IMR-90 (cell line): ENCODE results near the gene USP9X.

Source experiments
- CTCF ChIP-seq: conservative IDR thresholded peaks from 2 replicates; pipeline ENCODE4 v1.5.1; 2012; ENCODE audit warnings: mild to moderate bottlenecking, low read depth, low read length, improper control_type of control experiment
- FOS ChIP-seq: fragments of 150-350 bp; IDR thresholded peaks from 2 replicates; pipeline ENCODE4 v1.6.1; 2016; ENCODE audit warnings: low read depth, low read length
- MAFK ChIP-seq: IDR thresholded peaks from 2 replicates; pipeline ENCODE4 v1.6.1; 2012; ENCODE audit warnings: low read depth, low read length, improper control_type of control experiment
- MAZ ChIP-seq: IDR thresholded peaks from 2 replicates; pipeline ENCODE4 v1.6.1; 2012; ENCODE audit warnings: low read depth, mild to moderate bottlenecking, low read length, improper control_type of control experiment, moderate library complexity, borderline replicate concordance
- MXI1 ChIP-seq: IDR thresholded peaks from 2 replicates; pipeline ENCODE4 v1.6.1; 2012; ENCODE audit warnings: low read depth, mild to moderate bottlenecking, low read length, moderate library complexity, borderline replicate concordance
- POLR2A ChIP-seq: IDR thresholded peaks from 2 replicates; pipeline ENCODE4 v1.6.1; 2012; ENCODE audit warnings: mild to moderate bottlenecking, low read depth, low read length
- RFX5 ChIP-seq: IDR thresholded peaks from 2 replicates; pipeline ENCODE4 v1.8.0; 2012; ENCODE audit warnings: low read depth, mild to moderate bottlenecking, low read length, moderate library complexity
- USF2 ChIP-seq: fragments of 150-350 bp; IDR thresholded peaks from 2 replicates; pipeline ENCODE4 v1.6.1; 2017; ENCODE audit warnings: mild to moderate bottlenecking, antibody characterized with exemption, low read length, low read depth
- TF ChIP-seq, protein P1 (sequence below): fragments of 150-350 bp; IDR thresholded peaks from 2 replicates; pipeline ENCODE4 v1.6.1; 2016; ENCODE audit warnings: low read depth, mild to moderate bottlenecking, low read length, moderate library complexity, borderline replicate concordance

- TF ChIP-seq CTCF (no peak), USF2 (no peak), MAFK (no peak), POLR2A (no peak), RFX5 (no peak), MXI1 (no peak), FOS (no peak), MAZ (no peak)
- TF ChIP-seq, protein P1, sequence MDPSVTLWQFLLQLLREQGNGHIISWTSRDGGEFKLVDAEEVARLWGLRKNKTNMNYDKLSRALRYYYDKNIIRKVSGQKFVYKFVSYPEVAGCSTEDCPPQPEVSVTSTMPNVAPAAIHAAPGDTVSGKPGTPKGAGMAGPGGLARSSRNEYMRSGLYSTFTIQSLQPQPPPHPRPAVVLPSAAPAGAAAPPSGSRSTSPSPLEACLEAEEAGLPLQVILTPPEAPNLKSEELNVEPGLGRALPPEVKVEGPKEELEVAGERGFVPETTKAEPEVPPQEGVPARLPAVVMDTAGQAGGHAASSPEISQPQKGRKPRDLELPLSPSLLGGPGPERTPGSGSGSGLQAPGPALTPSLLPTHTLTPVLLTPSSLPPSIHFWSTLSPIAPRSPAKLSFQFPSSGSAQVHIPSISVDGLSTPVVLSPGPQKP: no peak
Observed at GRCh38 chrX:41047878-41048534, 37.2 kb upstream of the USP9X start.
